HUDEP-2 (cell line): ENCODE measurements around the gene SMG1.
A peak's percentile ranks its signal among the peaks of the same experiment; 100 is the strongest.

Source experiments
- DNase-seq, 76 experiments: peaks; one replicate each; lab custom pipeline; 2025; ENCODE audit not compliant: unreplicated experiment in 76 of 76; lab: John Stamatoyannopoulos, UW

The SMG1 gene

GRCh38 chr16:18855196-18855595 lies 71.0 kb downstream of the SMG1 start:
- DNase-seq = no peak

GRCh38 chr16:18853694-18854093 lies 72.5 kb downstream of the SMG1 start:
- no peak for DNase-seq

- no peak for DNase-seq
Measured at GRCh38 chr16:18852647-18853046, 73.6 kb downstream of the SMG1 start.

GRCh38 chr16:18846416-18846815 lies 79.8 kb downstream of the SMG1 start:
- DNase-seq = no peak

- no peak for DNase-seq
Measured at GRCh38 chr16:18842565-18842964, 83.6 kb downstream of the SMG1 start.

GRCh38 chr16:18841833-18842525 lies 84.2 kb downstream of the SMG1 start:
- no peak for DNase-seq

GRCh38 chr16:18839555-18839954 lies 86.7 kb downstream of the SMG1 start:
- no peak for DNase-seq

- no peak for DNase-seq
Measured at GRCh38 chr16:18836702-18837101, 89.5 kb downstream of the SMG1 start.

- peak in 1 of 76 experiments; percentile 3 for DNase-seq
Measured at GRCh38 chr16:18834864-18835263, 91.3 kb downstream of the SMG1 start.

GRCh38 chr16:18833707-18834505 lies 92.3 kb downstream of the SMG1 start:
- no peak for DNase-seq

- no peak for DNase-seq
Measured at GRCh38 chr16:18832613-18833012, 93.6 kb downstream of the SMG1 start.

GRCh38 chr16:18832006-18832405 lies 94.2 kb downstream of the SMG1 start:
- DNase-seq = no peak

- no peak for DNase-seq
Measured at GRCh38 chr16:18829251-18829650, 97.0 kb downstream of the SMG1 start.

GRCh38 chr16:18827890-18828289 lies 98.3 kb downstream of the SMG1 start:
- DNase-seq = no peak

- DNase-seq = no peak
Measured at GRCh38 chr16:18816286-18816685, 109.9 kb downstream of the SMG1 start.

GRCh38 chr16:18811925-18812324 lies 114.3 kb downstream of the SMG1 start:
- no peak for DNase-seq

GRCh38 chr16:18809165-18809564 lies 117.0 kb downstream of the SMG1 start:
- no peak for DNase-seq

GRCh38 chr16:18805257-18805773 lies 120.9 kb downstream of the SMG1 start:
- no peak for DNase-seq

- no peak for DNase-seq
Measured at GRCh38 chr16:18804540-18804939, 121.7 kb downstream of the SMG1 start.

GRCh38 chr16:18803569-18804462 lies 122.4 kb downstream of the SMG1 start:
- no peak for DNase-seq

GRCh38 chr16:18802767-18803343 lies 123.4 kb downstream of the SMG1 start:
- no peak for DNase-seq
